ENCODE data around the gene CREBRF. TPM values are rescaled to one million over a fixed set of nuclear protein-coding genes. Genes with fewer than 3 reads are reported as not detected.
A peak's percentile ranks its signal among the peaks of the same experiment; 100 is the strongest.

The CREBRF gene
- total and polyA plus RNA-seq, 9 of the 15 experiments (the other 6 are each of a cell fraction or from before 2014, with no cell fraction given): 1.1 to 4.9 (median 2.9) TPM

- in situ Hi-C loops (cut with MboI) (no loop called here), intact Hi-C loops (cut with micrococcal nuclease) (no loop called here)
- TF ChIP-seq CBFA2T3 (IDR thresholded peaks at IDR 0.05) (0 out of 2 replicates have a peak, but pooled peaks have one; percentile 13), ZBTB2 (IDR thresholded peaks at IDR 0.05) (no peak)
- BruUV-seq (replicated peaks): no TSS peak
- DNase-seq (ENCODE audit: extremely low read depth in 1 of 4, low spot score in 3 of 4) (no peak), FAIRE-seq (no peak), ATAC-seq (no peak; the same call in 2 of the 3 replicates)
- no peaks in the 10 kb centered on the region for H3K9me1 ChIP-seq (ENCODE audit: control insufficient read depth, insufficient read depth, low read length)
- no peak overlapping the region for H3K27ac ChIP-seq (ENCODE audit: extremely low read depth, low read depth, low read length)
- no peaks in the 10 kb centered on the region for H3K27me3 ChIP-seq (ENCODE audit: control insufficient read depth in 2 of 2, insufficient read depth in 2 of 2, low read length in 2 of 2)
- H4K20me1 ChIP-seq (replicated peaks; ENCODE audit: control insufficient read depth, insufficient read depth, low read length): no peaks in the 10 kb centered on the region
- no peak overlapping the region for H2AFZ ChIP-seq (ENCODE audit: low read depth, low read length)
- peak overlapping the region; percentile 22; the same call in 1 of the 2 replicates for H3K4me2 ChIP-seq (ENCODE audit: insufficient read depth, low read length)
- no peak overlapping the region for H3K9ac ChIP-seq (ENCODE audit: insufficient read depth in 1 of 2, low read depth in 2 of 2, low read length in 2 of 2)
- WGBS (ENCODE audit: insufficient coverage, low coverage, missing lambda C conversion rate): 28% methylated on average over 4 of the region's 4 CpGs
- POLR2A ChIA-PET: interaction anchor here (1.4 kb wide), 1 partner anchor 10 kb away, joined by 3 read pairs; no protein-coding TSS in a partner anchor
- no peaks in the 10 kb centered on the region for H3K79me2 ChIP-seq (ENCODE audit: control insufficient read depth, insufficient read depth, low read length)
- no peak overlapping the region for H3K4me3 ChIP-seq
- no peaks in the 10 kb centered on the region for H3K9me3 ChIP-seq (replicated peaks; ENCODE audit: control insufficient read depth, insufficient read depth, low read depth, low read length)
- CTCF ChIA-PET (ENCODE audit: low intra/inter-chr PET ratio): no interaction called here
- H3K4me1 ChIP-seq (replicated peaks in 1 of 2; ENCODE audit: control insufficient read depth in 2 of 2, insufficient read depth in 2 of 2, low read length in 2 of 2): 0 out of 5 replicates have a peak, but pooled peaks cover 0 to 5% of the 10 kb centered on the region in 2 experiments
- peaks cover 6% of the 10 kb centered on the region; the same call in 1 of the 3 replicates for H3K36me3 ChIP-seq (ENCODE audit: control insufficient read depth, insufficient read depth, low read length)
Measured at GRCh38 chr5:173093606-173094005, 37.5 kb downstream of the CREBRF start.

GRCh38 chr5:173094012-173094661 lies 38.0 kb downstream of the CREBRF start:
- in situ Hi-C loops (cut with MboI) (no loop called here), intact Hi-C loops (cut with micrococcal nuclease) (no loop called here)
- 26% methylated on average over 4 of the region's 4 CpGs for WGBS (ENCODE audit: insufficient coverage, low coverage, missing lambda C conversion rate)
- H3K9ac ChIP-seq (ENCODE audit: insufficient read depth in 1 of 2, low read depth in 2 of 2, low read length in 2 of 2): no peak overlapping the region
- H3K4me3 ChIP-seq: no peak overlapping the region
- 0 out of 5 replicates have a peak, but pooled peaks cover 0 to 5% of the 10 kb centered on the region in 2 experiments for H3K4me1 ChIP-seq (replicated peaks in 1 of 2; ENCODE audit: control insufficient read depth in 2 of 2, insufficient read depth in 2 of 2, low read length in 2 of 2)
- no peaks in the 10 kb centered on the region for H3K9me1 ChIP-seq (ENCODE audit: control insufficient read depth, insufficient read depth, low read length)
- no peak overlapping the region for H3K27ac ChIP-seq (ENCODE audit: extremely low read depth, low read depth, low read length)
- H3K36me3 ChIP-seq (ENCODE audit: control insufficient read depth, insufficient read depth, low read length): peaks cover 6% of the 10 kb centered on the region; the same call in 1 of the 3 replicates
- H3K4me2 ChIP-seq (ENCODE audit: insufficient read depth, low read length): no peak overlapping the region
- H3K79me2 ChIP-seq (ENCODE audit: control insufficient read depth, insufficient read depth, low read length): no peaks in the 10 kb centered on the region
- ATAC-seq (no peak), DNase-seq (ENCODE audit: extremely low read depth in 1 of 4, low spot score in 3 of 4) (no peak), FAIRE-seq (no peak)
- no TSS peak for BruUV-seq (replicated peaks)
- H2AFZ ChIP-seq (ENCODE audit: low read depth, low read length): no peak overlapping the region
- no peaks in the 10 kb centered on the region for H3K9me3 ChIP-seq (replicated peaks; ENCODE audit: control insufficient read depth, insufficient read depth, low read depth, low read length)
- ChIA-PET CTCF (ENCODE audit: low intra/inter-chr PET ratio) (no interaction called here), POLR2A (interaction anchor here (1.4 kb wide), 1 partner anchor 9 kb away, joined by 3 read pairs; no protein-coding TSS in a partner anchor)
- no peaks in the 10 kb centered on the region for H3K27me3 ChIP-seq (ENCODE audit: control insufficient read depth in 2 of 2, insufficient read depth in 2 of 2, low read length in 2 of 2)
- H4K20me1 ChIP-seq (replicated peaks; ENCODE audit: control insufficient read depth, insufficient read depth, low read length): no peaks in the 10 kb centered on the region
- TF ChIP-seq KAT8 (IDR thresholded peaks at IDR 0.05; ENCODE audit: low read depth) (no peak), FOXP1 (CRISPR knock-in tag; IDR thresholded peaks at IDR 0.05) (no peak), RBM22 (IDR thresholded peaks at IDR 0.05; ENCODE audit: low read depth, low read length, poor library complexity, severe bottlenecking) (no peak), DACH1 (IDR thresholded peaks at IDR 0.05; ENCODE audit: partially characterized antibody) (no peak), FOXJ2 (tag; IDR thresholded peaks at IDR 0.05) (peak; percentile 79), HSF4 (CRISPR knock-in tag; IDR thresholded peaks at IDR 0.05; ENCODE audit: borderline replicate concordance) (no peak), FOXK1 (CRISPR knock-in tag; IDR thresholded peaks at IDR 0.05; ENCODE audit: borderline replicate concordance) (no peak), THRAP3 (IDR thresholded peaks at IDR 0.05; ENCODE audit: borderline replicate concordance) (no peak), LARP7 (IDR thresholded peaks at IDR 0.05) (no peak), NR4A1 (CRISPR knock-in tag; IDR thresholded peaks at IDR 0.05) (no peak), NR4A1 (tag; IDR thresholded peaks at IDR 0.05) (no peak)
